Left forelimb (tissue), 1 donor: Measurements from ENCODE around the gene MRPL12.
A peak's percentile ranks its signal among the peaks of the same experiment; 100 is the strongest.
"Not testable (repeated sequence)": the region's sequence is repeated elsewhere in the genome, so short reads cannot be mapped to it uniquely, and the experiment has no call there.

Experiments used
- DNase-seq: peaks from one replicate; pipeline ENCODE4 v3.0.0-alpha.2; 2018; ENCODE audit warnings: low spot score

MRPL12 gene

DNA sequence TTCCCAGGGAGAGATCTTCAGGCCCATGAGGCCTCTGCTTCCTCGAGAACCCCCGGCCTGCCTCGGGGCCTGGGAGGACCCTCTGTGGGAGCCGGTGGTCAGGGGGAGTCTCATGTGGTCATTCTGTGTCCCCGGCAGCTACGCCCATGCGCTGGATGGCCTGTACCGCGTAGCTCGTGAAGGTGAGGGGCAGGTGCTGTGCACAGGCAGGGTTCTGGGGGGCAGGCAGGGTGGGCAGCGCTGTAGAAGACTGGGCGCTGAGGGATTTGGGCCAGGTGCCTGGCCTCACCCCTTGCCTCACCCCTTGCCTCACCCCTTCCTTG is 13.5 kb downstream of the MRPL12 start:
- DNase-seq, result no peak

GRCh38 chr17:81717049-81717765 is 14.0 kb downstream of the MRPL12 start:
- no peak for DNase-seq

DNA sequence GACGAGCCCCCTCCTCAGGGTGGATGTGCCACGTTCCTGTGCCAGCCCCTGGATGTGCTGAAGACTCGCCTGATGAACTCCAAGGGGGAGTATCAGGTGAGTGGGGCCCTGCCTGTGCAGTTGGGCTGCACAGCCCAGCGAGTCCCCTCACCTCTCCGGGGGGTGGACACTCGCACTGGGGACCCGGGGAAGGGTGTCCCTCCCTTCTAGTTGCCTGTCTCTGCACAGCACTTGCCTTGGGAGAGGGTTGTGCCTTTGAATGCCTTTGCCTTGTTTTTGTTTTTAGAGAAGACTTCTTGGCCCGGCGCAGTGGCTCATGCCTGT is 14.6 kb downstream of the MRPL12 start:
- DNase-seq, result no peak

- no peak for DNase-seq
These were observed 16.5 kb downstream of the MRPL12 start for GRCh38 chr17:81719410-81720266.

DNA sequence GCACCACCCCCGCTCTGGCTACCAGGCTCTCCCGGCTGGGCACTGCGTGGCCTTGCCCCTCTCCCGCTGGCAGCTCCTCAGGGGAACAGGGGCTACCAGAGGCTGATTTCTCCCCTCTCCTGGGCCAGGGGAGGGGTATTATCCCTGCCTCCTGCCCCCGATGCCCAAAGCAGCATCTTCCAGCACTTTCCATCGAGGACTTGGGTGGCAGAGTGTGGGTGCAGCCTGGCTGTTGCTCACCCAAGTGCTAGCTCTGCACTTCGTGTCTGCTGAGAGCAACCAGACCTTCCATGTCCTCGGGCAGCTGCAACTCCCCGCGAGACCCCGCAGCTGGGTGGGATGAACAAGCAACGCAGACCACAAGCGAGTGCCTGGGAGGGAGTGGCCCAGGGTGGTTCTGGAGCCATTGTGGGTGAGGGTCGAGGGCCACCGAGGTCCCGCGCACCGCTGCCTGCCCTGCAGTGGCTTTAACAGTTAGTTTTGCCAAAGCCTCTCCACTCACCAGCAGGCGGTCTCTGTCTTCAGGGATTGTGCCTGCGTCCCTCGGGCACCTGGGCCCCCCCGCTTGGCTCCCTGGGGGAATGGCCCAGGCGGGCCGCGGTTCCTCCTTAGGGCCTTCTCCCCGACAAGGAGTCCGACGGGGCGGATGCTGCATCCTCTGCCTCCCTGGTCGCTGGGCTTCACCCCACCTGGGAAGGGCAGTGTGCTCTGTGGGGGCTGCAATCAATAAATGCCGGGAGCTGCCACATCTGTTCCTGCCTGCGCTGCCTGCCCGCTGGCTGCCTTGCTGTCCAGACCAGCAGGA is 17.3 kb downstream of the MRPL12 start:
- no peak for DNase-seq

DNA sequence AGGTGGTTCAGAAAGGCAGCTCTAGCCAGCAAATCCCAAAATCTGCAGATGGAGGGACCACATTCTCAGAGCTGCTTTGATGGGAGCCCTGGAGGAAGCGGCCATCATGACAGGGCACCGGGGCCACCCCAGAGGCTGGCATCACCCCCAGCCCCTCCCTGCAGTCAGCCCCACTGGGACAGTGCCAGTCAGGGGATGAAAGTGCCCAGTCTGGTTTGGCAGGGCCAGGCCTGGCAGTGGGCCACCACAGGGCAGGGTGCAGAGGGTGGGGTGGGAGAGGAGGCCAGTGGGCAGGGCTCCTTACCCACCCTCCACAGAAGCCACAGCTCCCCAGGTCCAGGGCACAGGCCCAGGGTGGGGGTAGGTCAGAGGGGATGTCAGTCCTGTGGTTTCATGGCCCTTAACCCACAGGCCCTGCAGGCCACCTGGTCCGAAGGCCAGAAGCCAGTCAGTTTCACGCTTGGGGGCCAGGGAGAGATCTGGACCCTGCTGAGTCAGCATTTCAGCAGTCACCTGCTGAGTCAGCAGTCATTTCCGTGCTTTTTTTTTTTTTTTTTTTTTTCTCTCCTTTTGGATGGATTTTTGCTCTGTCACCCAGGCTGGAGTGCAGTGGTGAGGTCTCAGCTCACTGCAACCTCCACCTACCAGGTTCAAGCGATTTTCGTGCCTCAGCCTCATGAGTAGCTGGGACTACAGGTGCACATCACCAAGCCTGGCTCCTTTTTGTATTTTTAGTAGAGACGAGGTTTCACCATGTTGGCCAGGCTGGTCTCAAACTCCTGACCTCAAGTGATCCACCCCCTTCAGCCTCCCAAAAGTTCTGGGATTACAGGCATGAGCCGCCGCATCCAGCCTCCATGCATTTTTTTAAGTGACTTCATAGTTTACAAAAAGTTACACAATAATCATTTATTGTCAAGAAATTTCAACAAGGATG is 19.3 kb downstream of the MRPL12 start:
- DNase-seq, result no peak

GRCh38 chr17:81723651-81724209 is 20.6 kb downstream of the MRPL12 start:
- DNase-seq, result no peak

GRCh38 chr17:81725439-81725838 is 22.3 kb downstream of the MRPL12 start:
- DNase-seq, result no peak

- DNase-seq, result no peak
These were observed 22.8 kb downstream of the MRPL12 start for GRCh38 chr17:81726004-81726403.

DNA sequence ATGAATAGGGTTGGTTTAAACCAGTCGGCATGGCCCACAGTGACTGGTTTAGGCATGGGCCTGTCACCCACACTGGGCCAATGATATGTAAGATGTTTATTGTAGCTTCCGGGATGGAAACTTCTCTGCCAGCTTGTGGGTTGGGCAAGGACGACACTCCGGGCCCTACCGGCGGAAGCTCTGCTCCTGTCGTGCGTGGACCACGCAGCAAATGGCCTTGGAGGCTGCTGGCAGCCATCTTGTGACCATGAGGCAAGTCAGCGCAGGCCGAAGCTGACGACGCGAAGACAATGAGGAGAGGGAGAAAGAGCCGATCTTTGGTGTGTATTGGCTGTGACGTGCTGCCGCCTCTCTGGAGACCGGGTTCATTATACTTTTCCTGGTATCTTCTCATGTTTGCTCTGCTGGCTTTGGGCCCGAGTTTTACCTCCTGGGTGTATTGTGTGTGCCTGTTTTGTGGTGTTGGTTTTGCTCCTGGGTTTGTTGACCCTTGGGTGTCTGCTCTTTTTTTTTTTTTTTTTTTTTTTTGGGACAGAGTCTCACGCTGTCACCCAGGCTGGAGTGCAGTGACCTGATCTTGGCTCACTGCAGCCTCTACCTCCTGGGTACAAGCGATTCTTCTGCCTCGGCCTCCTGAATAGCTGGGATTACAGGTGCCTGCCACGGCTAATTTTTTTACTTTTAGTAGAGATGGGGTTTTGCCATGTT is 24.3 kb downstream of the MRPL12 start:
- no peak for DNase-seq

DNA sequence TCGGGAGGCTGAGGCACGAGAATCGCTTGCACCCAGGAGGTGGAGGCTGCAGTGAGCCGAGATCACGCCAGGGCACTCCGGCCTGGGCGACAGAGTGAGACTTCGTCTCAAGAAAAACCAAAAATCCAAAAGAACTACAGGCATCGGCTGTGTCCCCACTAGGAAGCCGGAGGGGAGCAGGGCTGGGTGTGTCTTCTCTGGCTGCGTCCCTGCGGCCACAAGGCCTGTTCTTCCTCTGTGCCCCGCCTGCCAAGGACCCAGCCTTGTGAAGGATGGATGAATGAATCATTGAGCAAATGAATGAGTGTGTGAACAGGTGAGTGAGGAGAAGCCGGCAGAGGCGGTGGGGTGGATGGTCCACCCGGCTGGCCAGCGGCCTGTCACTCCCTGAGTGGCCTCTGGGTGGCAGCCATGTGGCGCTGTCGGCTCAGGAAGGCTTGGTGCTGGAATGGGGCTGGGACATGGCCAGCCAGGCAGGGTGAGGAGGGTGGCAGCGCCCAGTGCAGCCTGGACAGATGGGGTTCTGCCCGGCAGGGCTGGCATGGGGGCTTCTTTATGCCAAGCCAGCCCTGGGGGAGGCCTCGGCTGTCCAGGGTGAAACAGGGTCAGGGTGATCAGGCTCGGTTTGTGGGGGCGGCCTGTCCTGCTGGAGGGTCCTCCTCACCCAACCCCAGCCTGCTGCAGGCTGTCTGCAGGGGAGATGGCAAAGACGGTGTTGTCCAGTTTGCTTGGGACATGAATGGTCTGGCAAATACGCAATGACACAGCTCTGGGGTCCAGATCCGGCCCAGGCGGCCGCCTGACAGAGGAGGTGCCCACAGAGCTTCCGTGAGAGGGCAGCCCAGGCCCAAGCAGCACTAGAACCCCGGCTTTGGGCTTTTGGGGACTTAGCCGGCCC is 30.6 kb downstream of the MRPL12 start:
- DNase-seq, result peak; percentile 82

DNA sequence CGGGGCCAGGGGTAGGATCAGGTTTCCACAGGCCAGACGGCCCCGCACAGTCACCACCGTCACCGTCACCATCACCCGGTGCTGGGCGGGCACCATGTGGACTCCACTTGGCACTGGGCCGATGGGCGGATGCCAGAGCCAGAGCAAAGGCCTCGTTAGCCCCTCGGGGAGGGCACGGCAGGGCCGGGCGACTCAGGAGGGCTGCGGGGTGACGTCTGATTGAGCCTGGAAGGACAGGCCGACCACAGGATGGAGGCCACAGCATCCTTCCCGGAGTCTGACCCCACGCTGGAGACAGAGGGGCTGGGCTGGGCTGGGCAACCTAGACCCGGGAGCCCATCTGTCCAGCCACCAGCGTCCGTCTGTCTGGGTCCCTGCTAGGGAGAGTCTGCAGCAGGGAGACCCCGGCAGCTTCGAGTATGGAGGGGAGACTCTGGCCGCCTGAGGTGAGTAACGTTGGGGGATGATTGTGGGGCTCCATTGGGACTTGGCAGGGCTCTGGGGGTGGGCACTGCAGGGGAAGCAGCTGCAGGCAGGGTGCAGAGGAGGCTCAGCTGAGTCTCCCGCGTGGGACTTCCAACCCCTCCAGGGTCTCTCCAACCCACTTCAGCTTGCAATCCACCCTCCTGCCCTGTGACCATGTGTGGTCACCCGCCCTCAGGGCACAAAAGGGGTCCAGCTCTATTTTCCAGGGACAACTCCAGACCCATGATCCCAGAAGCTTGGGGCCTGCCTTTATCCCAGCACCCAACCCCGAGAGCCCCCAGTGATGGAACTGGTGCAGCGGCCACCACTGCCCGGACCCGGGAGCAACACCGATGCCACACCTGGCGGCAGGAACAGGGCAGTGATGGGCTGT is 31.5 kb downstream of the MRPL12 start:
- no peak for DNase-seq

DNA sequence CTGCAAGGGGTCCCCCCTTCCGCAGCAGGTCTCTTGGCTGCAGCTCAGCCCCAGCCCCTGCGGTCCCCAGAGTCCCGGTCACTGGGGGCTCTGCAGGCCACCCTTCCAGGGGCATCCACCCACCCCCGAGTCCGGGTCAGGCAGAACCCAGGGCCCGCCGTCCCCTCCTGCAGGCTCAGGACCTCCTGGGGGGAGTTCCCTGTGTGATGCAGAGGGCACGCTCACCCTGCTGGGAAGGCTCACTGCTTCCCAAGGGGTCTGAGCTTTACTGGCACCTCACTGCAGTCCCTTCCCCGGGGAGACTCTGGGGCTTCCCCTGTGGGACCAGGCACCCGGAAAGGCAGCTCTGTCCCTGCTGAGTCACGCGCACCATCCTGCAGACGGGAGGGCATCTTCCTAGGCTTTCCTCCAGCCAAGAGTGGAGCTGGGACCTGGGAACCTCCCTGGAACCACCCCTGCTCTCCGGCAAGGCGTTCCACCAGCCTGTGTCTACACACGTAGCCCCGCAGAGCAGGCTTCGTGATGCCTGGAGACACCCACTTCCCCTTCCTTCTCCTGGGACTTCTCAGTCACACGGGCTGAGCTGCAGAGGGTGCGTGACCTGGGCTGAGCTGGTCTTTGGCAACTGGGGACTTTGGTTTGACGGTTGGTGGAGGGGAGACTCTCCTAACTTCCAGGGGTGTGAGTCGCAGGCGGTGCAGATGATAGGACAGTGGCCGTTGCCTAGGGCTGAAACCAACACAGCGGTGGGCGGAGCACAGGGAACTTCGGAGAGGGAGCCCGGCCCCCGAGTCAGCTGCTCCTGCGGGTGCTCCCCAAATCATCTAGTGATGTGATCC is 32.3 kb downstream of the MRPL12 start:
- DNase-seq, result no peak

DNA sequence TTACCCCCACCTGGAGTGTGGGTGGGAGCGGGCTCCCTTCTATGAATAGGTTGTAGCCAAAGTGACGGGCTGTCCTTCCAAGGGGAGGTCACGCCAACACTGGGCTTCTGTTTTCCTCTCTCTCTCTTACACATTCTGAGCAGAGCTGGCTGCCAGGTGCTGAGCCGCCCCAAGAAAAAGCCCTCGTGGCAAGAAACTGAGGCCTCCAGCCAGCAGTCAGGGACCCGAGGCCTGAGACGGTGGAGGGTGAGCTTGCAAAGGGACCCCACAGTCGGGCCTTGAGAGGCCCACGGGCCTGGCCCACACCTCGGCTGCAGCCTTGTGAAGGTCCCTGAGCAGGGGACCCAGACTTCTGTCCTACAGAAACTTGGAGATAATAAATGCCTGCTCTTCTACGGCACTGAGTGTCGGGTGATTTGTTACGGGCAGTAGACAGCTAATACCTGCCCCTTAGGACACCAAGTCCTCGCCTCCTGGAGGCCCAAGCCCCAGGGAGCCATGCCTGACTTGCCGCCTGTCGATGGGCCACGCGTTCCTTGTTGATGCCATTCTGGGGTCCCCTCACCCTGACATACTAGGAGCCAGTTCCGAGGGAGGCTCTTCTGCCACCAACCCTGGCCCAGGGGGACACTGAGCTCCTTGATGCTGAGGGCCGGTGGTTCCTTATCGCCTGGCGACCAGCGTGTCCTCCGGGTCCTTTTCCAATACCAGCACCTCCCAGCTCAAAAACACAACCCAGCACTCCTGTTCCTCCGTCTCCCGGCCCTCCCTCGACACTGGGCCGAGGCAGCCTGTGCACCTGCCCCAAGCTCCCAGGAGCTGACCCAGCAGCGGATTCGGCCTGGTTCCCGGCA is 35.0 kb downstream of the MRPL12 start:
- DNase-seq, result no peak

DNA sequence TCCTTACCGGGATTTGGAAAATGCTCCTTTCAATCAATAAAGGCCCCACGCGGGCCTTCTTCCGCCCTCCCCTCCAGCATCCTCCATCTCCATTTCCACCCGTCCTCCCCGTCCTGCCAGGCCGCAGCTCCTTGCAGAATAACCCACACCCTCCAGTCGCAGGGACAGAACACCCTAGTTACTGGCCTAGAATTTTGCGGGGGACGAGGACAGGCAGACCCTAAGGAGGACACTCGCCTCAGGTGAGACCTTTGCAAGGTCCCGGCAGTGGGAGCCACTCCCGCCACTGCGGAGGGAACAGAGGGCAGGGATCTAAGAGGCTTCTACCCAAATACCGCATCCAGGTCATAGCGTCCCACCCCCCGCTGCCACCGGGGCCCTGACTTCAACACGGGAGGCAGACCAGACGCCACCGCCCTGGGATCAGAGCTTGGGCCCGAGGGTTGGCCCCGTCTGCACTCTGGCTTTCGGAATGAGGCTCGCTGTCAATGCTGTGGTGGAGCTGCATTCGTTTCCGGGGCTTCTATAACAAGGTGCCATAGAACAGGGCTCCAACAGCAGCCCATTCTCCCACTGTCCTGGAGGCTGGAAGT is 35.7 kb downstream of the MRPL12 start:
- DNase-seq, result no peak

- DNase-seq, result not testable (repeated sequence)
These were observed 36.4 kb downstream of the MRPL12 start for GRCh38 chr17:81739593-81739992.
